HepG2 (cell line): ENCODE results near the gene ALDOA. TPM values are rescaled to one million over a fixed set of nuclear protein-coding genes. Genes with fewer than 3 reads are reported as not detected.

Experiments used
- DR1 ChIP-seq: sonication (generic); formaldehyde crosslinking; IDR thresholded peaks from 2 replicates; pipeline ENCODE4 v1.8.0; 2021; ENCODE audit warnings: mild to moderate bottlenecking, missing genetic modification reagents, inconsistent platforms
- HOXA9 ChIP-seq: sonication (generic); formaldehyde crosslinking; IDR thresholded peaks from 2 replicates; pipeline ENCODE4 v1.8.1; 2022; ENCODE audit warnings: missing genetic modification reagents, mild to moderate bottlenecking, moderate library complexity, borderline replicate concordance
- JUND ChIP-seq: sonication (generic); formaldehyde crosslinking; IDR thresholded peaks from 2 replicates; pipeline ENCODE4 v1.8.0; 2022; ENCODE audit warnings: mild to moderate bottlenecking, missing genetic modification reagents
- KAT7 ChIP-seq: IDR thresholded peaks from 2 replicates; pipeline ENCODE4 v1.6.1; 2018; ENCODE audit warnings: borderline replicate concordance, missing compliant biosample characterization
- MEIS1 ChIP-seq: sonication (generic); formaldehyde crosslinking; IDR thresholded peaks from 2 replicates; pipeline ENCODE4 v1.9.0; 2021; ENCODE audit warnings: mild to moderate bottlenecking, missing genetic modification reagents, moderate library complexity, borderline replicate concordance
- NCOR1 ChIP-seq: fragments of 200-600 bp; sonication (generic); IDR thresholded peaks from 2 replicates; pipeline ENCODE4 v1.7.0; 2017; ENCODE audit warnings: antibody characterized with exemption, low read length, borderline replicate concordance
- POGZ ChIP-seq: sonication (generic); formaldehyde crosslinking; IDR thresholded peaks from 2 replicates; pipeline ENCODE4 v1.4.0; 2020; ENCODE audit warnings: mild to moderate bottlenecking, missing genetic modification reagents
- REPIN1 ChIP-seq: sonication (generic); formaldehyde crosslinking; IDR thresholded peaks from 2 replicates; pipeline ENCODE4 v1.8.0; 2022; ENCODE audit warnings: missing genetic modification reagents, low read depth, mild to moderate bottlenecking, borderline replicate concordance
- RORA ChIP-seq: sonication (generic); formaldehyde crosslinking; IDR thresholded peaks from 2 replicates; pipeline ENCODE4 v1.5.0; 2020; ENCODE audit warnings: mild to moderate bottlenecking, missing genetic modification reagents, moderate library complexity
- SSRP1 ChIP-seq: IDR thresholded peaks from 2 replicates; pipeline ENCODE4 v1.6.1; 2016; ENCODE audit warnings: control low read depth
- STAG1 ChIP-seq: sonication (generic); formaldehyde crosslinking; IDR thresholded peaks from 2 replicates; pipeline ENCODE4 v1.4.0; 2020; ENCODE audit warnings: missing genetic modification reagents
- THYN1 ChIP-seq: sonication (generic); formaldehyde crosslinking; IDR thresholded peaks from 2 replicates; pipeline ENCODE4 v1.8.1; 2023; ENCODE audit warnings: low read depth, mild to moderate bottlenecking, moderate library complexity, missing genetic modification reagents, borderline replicate concordance
- TRIM24 ChIP-seq: sonication (generic); formaldehyde crosslinking; IDR thresholded peaks from 2 replicates; pipeline ENCODE4 v1.8.0; 2022; ENCODE audit warnings: mild to moderate bottlenecking, missing genetic modification reagents
- ZC3H4 ChIP-seq: sonication (generic); formaldehyde crosslinking; IDR thresholded peaks from 2 replicates; pipeline ENCODE4 v1.4.0; 2020; ENCODE audit warnings: missing genetic modification reagents, borderline replicate concordance
- ZFP62 ChIP-seq: sonication (generic); formaldehyde crosslinking; IDR thresholded peaks from 2 replicates; pipeline ENCODE4 v1.4.0; 2020; ENCODE audit warnings: missing genetic modification reagents
- ZFP82 ChIP-seq: sonication (generic); formaldehyde crosslinking; IDR thresholded peaks from 2 replicates; pipeline ENCODE4 v1.5.1; 2020; ENCODE audit warnings: mild to moderate bottlenecking, missing genetic modification reagents, borderline replicate concordance
- ZNF124 ChIP-seq: sonication (generic); formaldehyde crosslinking; IDR thresholded peaks from 2 replicates; pipeline ENCODE4 v1.4.0; 2020; ENCODE audit warnings: missing genetic modification reagents
- ZNF138 ChIP-seq: sonication (generic); formaldehyde crosslinking; IDR thresholded peaks from 2 replicates; pipeline ENCODE4 v1.5.0; 2020; ENCODE audit warnings: mild to moderate bottlenecking, low read depth, missing genetic modification reagents
- ZNF33A ChIP-seq: sonication (generic); formaldehyde crosslinking; IDR thresholded peaks from 2 replicates; pipeline ENCODE4 v1.5.1; 2020; ENCODE audit warnings: missing genetic modification reagents, mild to moderate bottlenecking, moderate library complexity, borderline replicate concordance
- ZNF605 ChIP-seq: sonication (generic); formaldehyde crosslinking; IDR thresholded peaks from 2 replicates; pipeline ENCODE4 v1.8.0; 2022; ENCODE audit warnings: mild to moderate bottlenecking, missing genetic modification reagents
- ZNF644 ChIP-seq: IDR thresholded peaks from 2 replicates; pipeline ENCODE4 v1.6.1; 2016; ENCODE audit warnings: low read depth
- polyA plus RNA-seq, 8 experiments: library from polyadenylated mRNA; depleted of rRNA in 3 of 8; stranded (reverse) in 7 of 8; unstranded in 1 of 8; fragments of >200 nt; fragmentation: Illumina TruSeq in 4 of 8; extraction: Trizol in 4 of 8; gene quantifications; 2 replicates each; pipeline versions ENCODE4 v1.2.1 to v1.2.3, GENCODE V29; 2011 to 2016; ENCODE audit warnings: low read depth in 4 of 8, missing spikeins in 1 of 8, mixed read lengths in 1 of 8; ENCODE audit not compliant: insufficient read depth in 1 of 8
- total RNA-seq, 5 experiments: library from RNA; depleted of rRNA; stranded (reverse); fragments of >200 nt; fragmentation: Illumina TruSeq; extraction: Trizol; gene quantifications; 2 replicates each; pipeline ENCODE4 v1.2.3, GENCODE V29; 2016; ENCODE audit warnings: low read depth in 1 of 5
- TF ChIP-seq, protein P1 (sequence below): sonication (generic); formaldehyde crosslinking; IDR thresholded peaks from 2 replicates; pipeline ENCODE4 v1.4.0; 2020; ENCODE audit warnings: missing genetic modification reagents, borderline replicate concordance
- TF ChIP-seq, protein P2 (sequence below): sonication (generic); formaldehyde crosslinking; IDR thresholded peaks from 2 replicates; pipeline ENCODE4 v1.4.0; 2020; ENCODE audit warnings: mild to moderate bottlenecking, low read depth, missing genetic modification reagents
- TF ChIP-seq, protein P3 (sequence below): fragments of 450-650 bp; IDR thresholded peaks from 2 replicates; pipeline ENCODE4 v1.6.1; 2017
- TF ChIP-seq, protein P4 (sequence below): sonication (generic); formaldehyde crosslinking; IDR thresholded peaks from 2 replicates; pipeline ENCODE4 v1.5.0; 2020; ENCODE audit warnings: missing genetic modification reagents, mild to moderate bottlenecking, borderline replicate concordance

Gene ALDOA
- total and polyA plus RNA-seq, 2 of the 13 experiments (the other 11 are each of a cell fraction or from before 2014, with no cell fraction given) = 925 to 1,884 TPM

DNA sequence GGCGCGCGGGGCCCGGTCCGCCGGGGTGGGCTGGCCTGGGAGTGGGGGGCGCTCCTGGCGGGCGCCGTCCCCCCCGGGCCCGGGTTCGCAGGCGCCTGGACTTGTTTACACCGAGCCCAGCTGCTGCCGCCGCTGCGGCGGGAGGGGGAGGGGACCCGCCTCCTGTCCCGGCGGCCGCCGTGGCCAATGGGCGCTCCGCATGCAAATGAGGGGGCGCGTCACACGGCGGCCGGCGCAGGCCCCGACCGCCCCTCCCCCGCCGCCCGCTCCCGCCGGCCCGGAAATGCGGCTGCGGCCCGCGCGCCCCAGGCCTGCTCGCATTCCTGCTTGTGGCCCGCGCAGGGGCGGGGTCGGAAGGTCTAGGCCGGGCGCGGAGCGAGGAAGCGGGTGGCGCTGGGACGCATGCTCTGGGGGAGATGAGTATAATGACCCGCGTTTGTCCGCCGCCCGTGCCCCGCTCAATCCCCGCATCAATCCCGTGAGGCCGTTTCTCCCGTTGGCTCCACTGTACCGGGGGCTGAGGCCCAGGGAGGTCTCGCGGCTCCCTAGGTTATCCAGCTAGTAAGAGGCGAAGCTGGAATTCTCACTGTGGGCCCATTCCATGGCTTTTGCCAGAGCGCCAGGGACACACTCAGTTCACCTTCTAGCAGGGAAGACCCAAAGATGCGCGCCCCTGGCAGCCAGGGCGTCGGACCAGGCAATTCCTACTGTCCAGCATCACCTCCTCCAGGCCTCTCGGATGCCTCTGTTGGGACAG, 30.7 kb downstream of the ALDOA start, which contains the start of gene YPEL3 (continued):
- TF ChIP-seq THYN1 (CRISPR knock-in tag) (no peak), ZNF605 (peak; percentile 62; the same call in 1 of the 2 replicates), KAT7 (CRISPR knock-in tag) (0 out of 2 replicates have a peak, but pooled peaks have one; percentile 60), SSRP1 (no peak), ZC3H4 (CRISPR knock-in tag) (no peak), RORA (CRISPR knock-in tag) (no peak), ZFP62 (CRISPR knock-in tag) (no peak), TRIM24 (CRISPR knock-in tag) (no peak), ZNF644 (no peak), MEIS1 (CRISPR knock-in tag) (no peak), REPIN1 (CRISPR knock-in tag) (peak; percentile 77), HOXA9 (no peak), ZNF124 (CRISPR knock-in tag) (no peak), ZNF33A (no peak), ZFP82 (CRISPR knock-in tag) (no peak), DR1 (CRISPR knock-in tag) (peak; percentile 72; the same call in 1 of the 2 replicates), STAG1 (no peak), JUND (no peak), ZNF138 (CRISPR knock-in tag) (0 out of 2 replicates have a peak, but pooled peaks have one; percentile 14), NCOR1 (no peak; the same call in 1 of the 2 replicates), POGZ (CRISPR knock-in tag) (peak; percentile 64)
- TF ChIP-seq, protein P1, sequence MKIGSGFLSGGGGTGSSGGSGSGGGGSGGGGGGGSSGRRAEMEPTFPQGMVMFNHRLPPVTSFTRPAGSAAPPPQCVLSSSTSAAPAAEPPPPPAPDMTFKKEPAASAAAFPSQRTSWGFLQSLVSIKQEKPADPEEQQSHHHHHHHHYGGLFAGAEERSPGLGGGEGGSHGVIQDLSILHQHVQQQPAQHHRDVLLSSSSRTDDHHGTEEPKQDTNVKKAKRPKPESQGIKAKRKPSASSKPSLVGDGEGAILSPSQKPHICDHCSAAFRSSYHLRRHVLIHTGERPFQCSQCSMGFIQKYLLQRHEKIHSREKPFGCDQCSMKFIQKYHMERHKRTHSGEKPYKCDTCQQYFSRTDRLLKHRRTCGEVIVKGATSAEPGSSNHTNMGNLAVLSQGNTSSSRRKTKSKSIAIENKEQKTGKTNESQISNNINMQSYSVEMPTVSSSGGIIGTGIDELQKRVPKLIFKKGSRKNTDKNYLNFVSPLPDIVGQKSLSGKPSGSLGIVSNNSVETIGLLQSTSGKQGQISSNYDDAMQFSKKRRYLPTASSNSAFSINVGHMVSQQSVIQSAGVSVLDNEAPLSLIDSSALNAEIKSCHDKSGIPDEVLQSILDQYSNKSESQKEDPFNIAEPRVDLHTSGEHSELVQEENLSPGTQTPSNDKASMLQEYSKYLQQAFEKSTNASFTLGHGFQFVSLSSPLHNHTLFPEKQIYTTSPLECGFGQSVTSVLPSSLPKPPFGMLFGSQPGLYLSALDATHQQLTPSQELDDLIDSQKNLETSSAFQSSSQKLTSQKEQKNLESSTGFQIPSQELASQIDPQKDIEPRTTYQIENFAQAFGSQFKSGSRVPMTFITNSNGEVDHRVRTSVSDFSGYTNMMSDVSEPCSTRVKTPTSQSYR (CRISPR knock-in tag) = peak; percentile 94
- TF ChIP-seq, protein P2, sequence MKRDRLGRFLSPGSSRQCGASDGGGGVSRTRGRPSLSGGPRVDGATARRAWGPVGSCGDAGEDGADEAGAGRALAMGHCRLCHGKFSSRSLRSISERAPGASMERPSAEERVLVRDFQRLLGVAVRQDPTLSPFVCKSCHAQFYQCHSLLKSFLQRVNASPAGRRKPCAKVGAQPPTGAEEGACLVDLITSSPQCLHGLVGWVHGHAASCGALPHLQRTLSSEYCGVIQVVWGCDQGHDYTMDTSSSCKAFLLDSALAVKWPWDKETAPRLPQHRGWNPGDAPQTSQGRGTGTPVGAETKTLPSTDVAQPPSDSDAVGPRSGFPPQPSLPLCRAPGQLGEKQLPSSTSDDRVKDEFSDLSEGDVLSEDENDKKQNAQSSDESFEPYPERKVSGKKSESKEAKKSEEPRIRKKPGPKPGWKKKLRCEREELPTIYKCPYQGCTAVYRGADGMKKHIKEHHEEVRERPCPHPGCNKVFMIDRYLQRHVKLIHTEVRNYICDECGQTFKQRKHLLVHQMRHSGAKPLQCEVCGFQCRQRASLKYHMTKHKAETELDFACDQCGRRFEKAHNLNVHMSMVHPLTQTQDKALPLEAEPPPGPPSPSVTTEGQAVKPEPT = no peak
- TF ChIP-seq, protein P3, sequence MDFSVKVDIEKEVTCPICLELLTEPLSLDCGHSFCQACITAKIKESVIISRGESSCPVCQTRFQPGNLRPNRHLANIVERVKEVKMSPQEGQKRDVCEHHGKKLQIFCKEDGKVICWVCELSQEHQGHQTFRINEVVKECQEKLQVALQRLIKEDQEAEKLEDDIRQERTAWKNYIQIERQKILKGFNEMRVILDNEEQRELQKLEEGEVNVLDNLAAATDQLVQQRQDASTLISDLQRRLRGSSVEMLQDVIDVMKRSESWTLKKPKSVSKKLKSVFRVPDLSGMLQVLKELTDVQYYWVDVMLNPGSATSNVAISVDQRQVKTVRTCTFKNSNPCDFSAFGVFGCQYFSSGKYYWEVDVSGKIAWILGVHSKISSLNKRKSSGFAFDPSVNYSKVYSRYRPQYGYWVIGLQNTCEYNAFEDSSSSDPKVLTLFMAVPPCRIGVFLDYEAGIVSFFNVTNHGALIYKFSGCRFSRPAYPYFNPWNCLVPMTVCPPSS = no peak
- TF ChIP-seq, protein P4, sequence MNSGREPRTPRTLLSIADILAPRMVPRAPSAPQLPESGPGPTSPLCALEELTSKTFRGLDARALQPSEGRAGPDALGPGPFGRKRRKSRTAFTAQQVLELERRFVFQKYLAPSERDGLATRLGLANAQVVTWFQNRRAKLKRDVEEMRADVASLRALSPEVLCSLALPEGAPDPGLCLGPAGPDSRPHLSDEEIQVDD (CRISPR knock-in tag) = no peak
